Astrocyte of the cerebellum (primary cell): ENCODE measurements around the gene ZDHHC14.

ENCODE experiments used
- DNase-seq: peaks from one replicate; pipeline ENCODE4 v3.0.0-alpha.2; 2011; ENCODE audit warnings: low read depth
- H3K4me3 ChIP-seq: 2 replicates; pipeline ENCODE4 v1.5.1; 2011; ENCODE audit warnings: mild to moderate bottlenecking, low read depth, low read length, moderate library complexity
- CTCF ChIP-seq: IDR thresholded peaks from 2 replicates; pipeline ENCODE4 v1.5.1; 2012; ENCODE audit warnings: low read length, low read depth, moderate library complexity, mild to moderate bottlenecking; ENCODE audit errors: missing control alignments
- in situ Hi-C: cut with HindIII; loops from 2 replicates; pipeline ENCODE4 v1.10.0; 2017; ENCODE audit warnings: low sequenced_read_pairs

The ZDHHC14 gene

GRCh38 chr6:157539900-157540752 is 159.1 kb downstream of the ZDHHC14 start:
- no peak overlapping the region for H3K4me3 ChIP-seq
- DNase-seq, result no peak
- in situ Hi-C loops, result no loop called here
- TF ChIP-seq CTCF, result no peak

- H3K4me3 ChIP-seq, result no peak overlapping the region
- in situ Hi-C loops, result no loop called here
- no peak for DNase-seq
- TF ChIP-seq CTCF, result no peak
Measured at GRCh38 chr6:157541618-157542413, 160.8 kb downstream of the ZDHHC14 start.

- DNase-seq, result no peak
- in situ Hi-C loops, result no loop called here
- no peak for TF ChIP-seq CTCF
Measured at GRCh38 chr6:157542414-157543160, 161.6 kb downstream of the ZDHHC14 start.

GRCh38 chr6:157546321-157546720 is 165.3 kb downstream of the ZDHHC14 start:
- H3K4me3 ChIP-seq, result no peak overlapping the region
- no peak for DNase-seq
- no peak for TF ChIP-seq CTCF
- in situ Hi-C loops, result no loop called here

More at GRCh38 chr6:157542414-157543160, 161.6 kb downstream of the ZDHHC14 start:
- no peak overlapping the region for H3K4me3 ChIP-seq

GRCh38 chr6:157547112-157547511 is 166.1 kb downstream of the ZDHHC14 start:
- H3K4me3 ChIP-seq, result no peak overlapping the region
- in situ Hi-C loops, result no loop called here
- TF ChIP-seq CTCF, result no peak
- no peak for DNase-seq
